ACHN (cell line): ENCODE measurements around the gene DUSP8.
"Not testable (repeated sequence)": the region's sequence is repeated elsewhere in the genome, so short reads cannot be mapped to it uniquely, and the experiment has no call there.

Experiments
- DNase-seq: peaks from one replicate; pipeline ENCODE4 v3.0.0-alpha.2; 2015
- in situ Hi-C: cut with HindIII; loops from 2 replicates; pipeline ENCODE4 v1.10.0; 2017; ENCODE audit warnings: low sequenced_read_pairs, low pct_ligation_motif_present, low pct_unique_long_range_greater_than_20kb

The DUSP8 gene

GRCh38 chr11:1511937-1512496 lies 60.1 kb downstream of the DUSP8 start:
- no peak for DNase-seq
- in situ Hi-C loops = no loop called here

GRCh38 chr11:1510928-1511327 lies 61.1 kb downstream of the DUSP8 start:
- DNase-seq = no peak
- in situ Hi-C loops = no loop called here

- DNase-seq, in situ Hi-C loops: not testable (repeated sequence)
These were observed 61.7 kb downstream of the DUSP8 start for GRCh38 chr11:1510351-1510750.

GRCh38 chr11:1509626-1510255 lies 62.3 kb downstream of the DUSP8 start:
- in situ Hi-C loops = no loop called here
- no peak for DNase-seq

GRCh38 chr11:1508986-1509385 lies 63.1 kb downstream of the DUSP8 start:
- no peak for DNase-seq
- in situ Hi-C loops = no loop called here

GRCh38 chr11:1508491-1508891 lies 63.6 kb downstream of the DUSP8 start:
- in situ Hi-C loops = no loop called here
- no peak for DNase-seq

GRCh38 chr11:1507381-1508140 lies 64.5 kb downstream of the DUSP8 start:
- DNase-seq = no peak
- in situ Hi-C loops = no loop called here

- in situ Hi-C loops = no loop called here
- DNase-seq = no peak
These were observed 65.1 kb downstream of the DUSP8 start for GRCh38 chr11:1506981-1507380.

GRCh38 chr11:1505480-1505879 lies 66.6 kb downstream of the DUSP8 start:
- in situ Hi-C loops = no loop called here
- no peak for DNase-seq

GRCh38 chr11:1504581-1505290 lies 67.3 kb downstream of the DUSP8 start:
- in situ Hi-C loops = no loop called here
- DNase-seq = no peak

GRCh38 chr11:1504138-1504537 lies 67.9 kb downstream of the DUSP8 start:
- in situ Hi-C loops = no loop called here
- no peak for DNase-seq
